Measurements from ENCODE around the gene RAPGEF1.
"Not testable (repeated sequence)": the region's sequence is repeated elsewhere in the genome, so short reads cannot be mapped to it uniquely, and the experiment has no call there.

Gene RAPGEF1

GRCh38 chr9:131709771-131710431, 30.0 kb downstream of the RAPGEF1 start:
- no peak overlapping the region for H3K27ac ChIP-seq
- TF ChIP-seq CTCF (IDR thresholded peaks at IDR 0.05) (no peak), ZFX (IDR thresholded peaks at IDR 0.05; ENCODE audit: borderline replicate concordance) (no peak)

- H3K27ac ChIP-seq: not testable (repeated sequence)
Measured at GRCh38 chr9:131709010-131709770, 30.7 kb downstream of the RAPGEF1 start.

GRCh38 chr9:131708226-131709002, 31.5 kb downstream of the RAPGEF1 start:
- TF ChIP-seq ZFX (IDR thresholded peaks at IDR 0.05; ENCODE audit: borderline replicate concordance) (no peak), CTCF (IDR thresholded peaks at IDR 0.05) (no peak)
- H3K27ac ChIP-seq: no peak overlapping the region

- H3K27ac ChIP-seq: no peak overlapping the region
- TF ChIP-seq CTCF (IDR thresholded peaks at IDR 0.05) (no peak), ZFX (IDR thresholded peaks at IDR 0.05; ENCODE audit: borderline replicate concordance) (no peak)
Measured at GRCh38 chr9:131707733-131708157, 32.1 kb downstream of the RAPGEF1 start.

- H3K27ac ChIP-seq: peak overlapping the region; percentile 34
- no peak for TF ChIP-seq CTCF (IDR thresholded peaks at IDR 0.05)
- TF ChIP-seq ZFX (IDR thresholded peaks at IDR 0.05; ENCODE audit: borderline replicate concordance): no peak
Measured at GRCh38 chr9:131707050-131707449, 32.8 kb downstream of the RAPGEF1 start.

- peak overlapping the region; percentile 34 for H3K27ac ChIP-seq
- no peak for TF ChIP-seq ZFX (IDR thresholded peaks at IDR 0.05; ENCODE audit: borderline replicate concordance)
- TF ChIP-seq CTCF (IDR thresholded peaks at IDR 0.05): no peak
Measured at GRCh38 chr9:131706608-131706970, 33.3 kb downstream of the RAPGEF1 start.

- TF ChIP-seq CTCF (IDR thresholded peaks at IDR 0.05) (no peak), ZFX (IDR thresholded peaks at IDR 0.05; ENCODE audit: borderline replicate concordance) (no peak)
- H3K27ac ChIP-seq: peak overlapping the region; percentile 8; the same call in 1 of the 2 replicates
Measured at GRCh38 chr9:131704988-131705387, 34.9 kb downstream of the RAPGEF1 start.

Measured in 22Rv1 (cell line).